Activated CD4-positive, alpha-beta T cell treated with anti-CD3 and anti-CD28 coated beads, Interleukin-2, amount 50 U/mL, for 48 hours (primary cell): ENCODE measurements around the gene FTO.
"Not testable (repeated sequence)": the region's sequence is repeated elsewhere in the genome, so short reads cannot be mapped to it uniquely, and the experiment has no call there.

ENCODE experiments used
- DNase-seq, 2 experiments: peaks; one replicate each; pipeline ENCODE4 v3.0.0-alpha.2; 2020

FTO gene

DNA sequence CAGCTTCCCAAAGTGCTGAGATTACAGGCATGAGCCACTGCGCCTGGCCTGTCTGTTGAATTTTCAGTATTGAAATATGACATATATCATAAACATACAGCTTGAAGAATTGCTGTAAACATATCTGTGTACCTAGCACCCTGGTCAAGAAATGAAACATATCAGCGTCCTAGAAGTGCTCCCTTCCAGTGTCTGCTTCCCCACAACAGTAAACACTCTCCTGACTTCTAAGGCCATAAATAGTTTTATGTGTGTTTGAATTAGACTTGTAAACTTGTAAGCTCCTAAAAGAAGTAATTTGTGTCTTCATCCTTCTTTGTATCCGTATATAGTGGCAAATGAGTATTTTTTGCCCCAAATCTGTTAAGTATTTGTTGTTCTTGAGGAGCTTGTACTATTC lies 132.2 kb downstream of the FTO start:
- DNase-seq = no peak

DNA sequence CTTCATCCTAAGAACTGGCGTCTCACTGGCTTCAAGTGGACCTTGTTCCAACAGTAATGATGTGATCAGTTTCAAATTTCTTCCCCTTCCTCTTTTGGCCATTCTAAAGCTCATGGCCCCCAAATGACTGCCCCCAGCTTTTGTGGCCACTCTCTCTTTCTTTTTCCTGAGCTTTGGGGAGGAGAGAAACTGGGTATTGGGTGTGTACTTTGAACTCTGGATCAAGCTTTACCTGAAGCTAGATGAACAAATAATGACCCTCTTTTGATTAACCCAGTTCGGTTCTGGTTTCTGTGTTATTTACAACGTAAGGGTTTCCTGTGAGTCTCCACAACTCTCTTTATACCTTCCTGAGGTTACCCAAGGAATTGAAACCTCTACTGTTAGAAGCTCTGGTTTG lies 132.7 kb downstream of the FTO start:
- DNase-seq = no peak

DNA sequence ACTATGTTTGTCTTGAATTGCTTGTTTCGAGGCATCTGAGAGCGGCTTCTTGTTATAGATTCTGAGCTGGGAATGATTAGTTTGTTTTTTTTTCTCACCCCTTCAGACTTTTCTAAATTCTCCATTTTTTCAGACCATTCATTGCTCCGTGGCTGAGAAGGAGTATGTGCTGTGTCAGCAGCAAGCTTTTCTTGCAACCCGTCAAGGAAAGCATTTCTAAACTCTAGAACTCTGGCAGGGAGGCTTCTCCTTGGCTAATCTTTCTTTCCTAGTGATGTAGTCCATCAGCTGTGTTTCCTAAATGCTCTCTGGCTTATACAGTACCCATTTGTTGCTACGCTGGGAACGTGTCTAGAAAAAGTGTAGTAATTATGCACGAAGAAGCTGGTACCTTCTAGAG lies 133.5 kb downstream of the FTO start:
- DNase-seq = no peak

DNA sequence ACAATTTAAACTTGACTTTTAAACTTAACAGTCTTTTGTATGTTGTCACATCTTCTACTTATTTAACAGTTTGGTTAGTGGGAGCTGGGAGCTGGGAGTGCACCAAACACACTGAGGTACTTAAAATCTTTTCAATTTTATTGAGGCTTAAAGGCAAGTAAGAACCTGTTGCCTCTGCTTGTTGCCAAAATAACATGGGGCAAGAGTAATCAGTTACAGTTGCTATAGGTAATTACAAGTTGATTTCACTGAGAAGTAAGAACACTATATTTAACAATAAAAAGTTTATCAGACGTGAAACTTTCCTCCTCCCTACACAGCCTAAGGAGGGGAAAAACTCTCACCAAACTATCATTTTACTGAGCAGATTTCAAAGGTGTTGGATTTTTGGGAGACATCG lies 135.2 kb downstream of the FTO start:
- no peak for DNase-seq

DNA sequence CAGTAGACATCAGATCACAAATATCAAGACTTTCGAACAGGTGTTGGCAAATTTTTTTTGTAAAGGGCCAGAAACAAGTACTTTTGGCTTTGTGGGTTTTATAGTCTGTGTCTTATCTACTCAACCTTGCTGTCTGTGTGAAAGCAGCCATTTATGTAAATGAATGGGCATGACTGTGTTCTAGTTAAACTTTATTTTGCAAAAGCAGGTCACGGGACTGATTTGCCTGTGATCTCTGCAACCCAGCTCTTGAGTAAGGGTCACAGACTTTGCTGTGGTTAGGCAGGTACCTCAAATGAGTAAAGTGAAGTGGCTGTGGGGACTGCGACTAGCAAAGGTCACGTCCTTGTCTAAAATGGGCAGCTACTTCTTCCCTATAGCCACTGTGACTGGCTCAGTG lies 136.5 kb downstream of the FTO start:
- DNase-seq = no peak

DNA sequence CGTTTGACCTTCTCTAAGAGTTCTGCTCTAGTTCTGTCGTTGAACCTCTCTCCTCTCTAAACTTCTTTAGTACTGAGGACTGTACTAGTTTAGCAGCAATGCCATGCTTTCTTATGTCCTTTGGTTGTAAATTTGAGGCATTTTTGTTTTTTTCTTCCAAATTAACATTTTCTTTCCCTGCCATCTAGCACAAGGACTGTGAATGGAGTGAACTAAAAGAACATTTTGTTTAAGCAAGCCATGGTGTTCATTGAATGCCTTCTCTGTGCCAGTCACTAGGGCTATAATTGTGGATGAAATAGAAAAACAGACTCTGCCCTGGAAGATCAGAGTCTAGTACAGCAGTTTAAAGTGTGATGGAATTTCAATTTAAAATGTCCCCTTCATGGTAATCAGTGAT lies 137.9 kb downstream of the FTO start:
- DNase-seq = no peak

DNA sequence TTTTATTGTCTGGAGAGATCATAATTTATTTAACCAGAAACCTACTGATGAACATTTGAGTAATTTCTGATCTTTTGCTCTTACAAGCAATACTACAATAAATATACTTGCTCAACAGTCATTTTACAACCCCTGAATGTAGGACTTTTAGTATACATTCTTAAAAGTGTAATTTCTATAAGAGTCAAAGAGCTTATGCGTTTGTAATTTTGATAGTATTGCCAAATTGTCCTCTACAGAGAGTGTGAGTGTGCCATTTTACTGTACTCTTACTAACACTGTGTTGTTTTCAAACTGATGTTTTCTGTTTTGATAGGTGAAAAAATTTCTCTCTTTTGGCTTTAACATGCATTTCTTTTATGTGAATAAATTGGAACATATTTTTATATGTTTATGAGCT lies 139.1 kb downstream of the FTO start:
- DNase-seq = no peak

DNA sequence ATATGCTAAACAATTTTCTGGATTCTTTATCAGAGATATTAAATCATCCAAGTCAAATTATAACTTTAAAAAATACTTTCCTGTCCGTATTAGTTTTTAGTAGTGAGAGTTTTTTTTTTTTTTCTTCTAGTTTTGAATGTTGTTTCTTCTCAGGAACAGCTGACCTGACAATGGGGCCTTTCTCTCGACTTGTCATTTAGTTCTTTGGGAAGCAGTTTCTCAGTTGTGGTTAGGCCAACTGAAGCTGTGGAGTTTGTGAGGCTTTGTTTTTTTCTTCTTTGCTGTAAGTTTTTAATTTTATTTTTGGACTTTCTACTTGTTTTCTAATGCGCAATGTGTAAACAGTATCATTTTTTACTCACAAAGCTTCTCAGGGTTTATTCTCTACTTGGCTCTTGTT lies 140.8 kb downstream of the FTO start:
- no peak for DNase-seq

DNA sequence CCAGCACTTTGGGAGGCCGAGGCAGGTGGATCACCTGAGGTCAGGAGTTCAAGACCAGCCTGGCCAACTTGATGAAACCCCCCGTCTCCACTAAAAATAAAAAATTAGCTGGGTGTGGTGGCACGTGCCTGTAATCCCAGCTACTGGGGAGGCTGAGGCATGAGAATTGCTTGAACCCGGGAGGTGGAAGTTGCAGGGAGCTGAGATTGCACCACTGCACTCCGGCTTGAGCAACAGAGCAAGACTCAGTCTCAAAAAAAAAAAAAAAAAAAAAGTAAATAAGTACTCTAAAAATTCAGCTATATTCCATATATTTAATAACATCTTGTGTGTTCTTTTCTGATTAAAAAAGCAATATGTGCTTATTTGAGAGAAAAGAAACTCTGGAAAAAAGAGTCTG lies 142.6 kb downstream of the FTO start:
- not testable (repeated sequence) for DNase-seq

DNA sequence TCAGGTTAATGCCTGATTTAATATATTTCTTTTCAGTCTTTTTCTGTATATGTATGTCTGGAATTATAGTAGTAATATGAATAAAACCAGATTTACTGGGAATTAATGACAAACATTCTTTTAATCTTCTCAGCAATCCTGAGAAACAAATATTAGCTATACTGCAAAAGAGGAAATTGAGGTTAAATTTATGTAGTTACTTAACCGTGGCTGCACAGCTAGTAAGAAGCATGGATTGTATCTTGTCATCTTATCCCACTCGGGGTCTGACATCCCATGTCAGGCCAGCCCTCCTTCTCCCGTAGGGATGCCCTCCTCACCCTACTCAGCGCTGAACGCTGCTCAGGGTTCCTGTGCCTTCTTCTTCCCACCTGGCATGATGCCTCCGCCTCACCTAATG lies 143.0 kb downstream of the FTO start:
- DNase-seq = no peak

DNA sequence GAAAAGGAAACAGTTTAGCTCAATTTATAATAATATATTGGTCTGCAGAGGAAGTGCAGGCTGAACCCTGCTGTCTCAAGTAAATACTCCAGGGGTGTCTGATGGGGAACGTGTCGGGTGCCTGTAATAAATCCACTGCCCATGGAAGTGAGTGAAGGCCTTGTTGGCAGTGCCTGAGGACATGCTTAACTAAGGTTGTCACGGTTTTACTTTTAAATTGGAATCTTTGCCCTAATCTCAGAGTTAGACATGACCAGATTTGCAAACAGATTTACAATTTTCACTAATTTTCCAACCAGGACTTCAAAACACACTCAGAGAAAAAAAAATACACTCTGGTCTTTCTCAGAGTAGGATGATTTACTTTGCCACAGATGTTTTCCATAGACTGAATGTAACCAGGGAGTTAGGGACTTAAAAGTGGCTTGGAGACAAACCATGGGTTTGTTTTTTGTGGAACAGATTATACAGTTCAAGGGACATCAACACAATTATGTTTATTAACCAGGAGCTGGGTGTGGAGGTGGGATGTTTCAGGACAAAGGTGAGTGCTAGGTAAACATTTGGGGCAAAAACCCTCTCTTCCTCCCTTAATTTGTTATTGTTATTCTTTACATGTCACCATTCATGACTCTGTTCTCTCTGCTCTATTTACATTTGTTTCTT lies 144.5 kb downstream of the FTO start:
- no peak for DNase-seq

DNA sequence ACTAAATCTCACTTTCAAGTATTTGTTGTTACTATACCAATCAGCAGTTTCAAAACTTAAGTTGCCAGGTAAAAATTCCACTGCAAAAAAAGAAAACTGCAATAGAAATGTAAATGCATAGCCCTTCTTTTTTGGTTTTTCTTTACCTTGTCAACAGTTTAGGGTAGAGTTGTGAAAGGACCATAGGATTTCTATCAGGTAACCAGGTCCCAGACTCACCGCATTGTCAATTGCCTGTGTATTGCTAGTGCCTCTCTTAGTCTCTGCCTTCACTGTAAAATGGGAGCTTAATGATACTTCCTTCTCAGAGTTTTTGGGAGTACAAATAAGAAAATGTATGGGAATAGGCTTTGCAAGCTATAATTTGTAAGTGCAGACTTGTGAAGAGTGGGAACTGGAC lies 145.0 kb downstream of the FTO start:
- DNase-seq = no peak

DNA sequence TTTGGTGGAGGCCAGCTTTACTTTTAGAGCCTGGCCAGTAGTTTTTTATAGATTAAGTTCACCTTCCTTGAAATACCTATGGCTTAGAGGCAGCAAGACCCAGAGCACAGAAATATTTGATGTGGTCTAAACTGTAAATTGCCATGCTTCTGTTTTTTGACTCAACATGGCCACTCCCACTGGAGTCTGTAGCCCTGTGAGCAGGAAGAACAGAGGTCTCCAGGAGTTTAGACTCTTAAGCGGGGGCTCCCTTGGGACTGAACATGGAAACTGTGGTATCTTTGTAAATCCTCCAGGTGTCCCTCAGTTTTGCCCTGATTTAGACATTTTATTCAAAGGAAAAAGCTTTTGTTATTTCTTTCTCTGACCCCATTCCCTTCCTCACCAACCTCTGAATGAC lies 145.6 kb downstream of the FTO start:
- no peak for DNase-seq

DNA sequence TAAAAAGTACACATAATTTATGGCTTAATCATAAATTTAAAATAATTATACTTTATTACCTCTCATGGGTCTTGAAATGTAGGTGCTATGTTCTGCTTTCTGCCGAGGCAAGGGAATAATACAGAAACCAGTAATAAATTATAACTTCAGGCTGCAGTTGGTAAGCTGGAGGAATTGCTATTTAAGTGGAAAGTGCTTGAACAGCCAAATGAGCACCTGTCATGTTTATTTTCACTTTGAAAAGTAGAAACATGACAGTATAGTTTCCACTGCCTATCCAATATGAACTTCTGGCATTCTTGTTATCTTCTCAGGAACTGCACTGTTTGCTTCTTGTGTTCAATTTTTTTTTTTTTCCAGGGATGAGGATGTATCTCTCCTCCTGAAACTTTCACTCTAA lies 146.0 kb downstream of the FTO start:
- no peak for DNase-seq

DNA sequence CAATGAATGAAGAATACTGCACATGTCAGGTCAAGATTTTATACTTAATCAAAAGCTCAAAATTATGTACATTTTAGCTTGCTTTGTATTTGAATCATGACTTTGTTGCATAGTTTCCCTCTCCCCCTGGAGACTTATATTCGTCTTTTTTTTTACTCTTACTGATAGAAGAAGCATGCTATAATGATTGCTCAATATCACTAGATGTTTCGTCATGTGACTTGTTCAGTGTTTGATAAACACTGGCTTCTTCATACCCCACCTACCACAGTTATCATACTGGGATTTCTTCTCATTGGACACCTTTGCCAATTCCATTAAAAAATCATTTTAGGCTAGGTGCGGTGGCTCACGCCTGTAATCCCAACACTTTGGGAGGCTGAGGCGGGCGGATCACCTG lies 148.7 kb downstream of the FTO start:
- DNase-seq = no peak

DNA sequence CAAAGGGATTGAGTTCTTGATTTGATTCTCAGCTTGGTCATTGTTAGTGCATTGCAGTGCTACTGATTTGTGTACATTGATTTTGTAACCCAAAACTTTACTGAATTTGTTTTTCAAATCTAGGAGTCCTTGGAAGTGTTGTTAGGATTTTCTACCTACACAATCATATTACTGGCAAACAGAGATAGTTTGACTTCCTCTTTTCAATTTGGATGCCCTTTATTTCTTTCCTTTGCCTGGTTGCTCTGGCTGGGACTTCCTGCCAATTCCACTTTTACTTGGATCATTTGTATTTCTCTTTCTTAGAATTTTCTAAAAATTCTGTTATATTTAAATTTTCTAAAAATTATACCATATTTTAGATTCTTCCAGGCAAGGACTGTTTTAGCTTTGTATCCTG lies 151.1 kb downstream of the FTO start:
- no peak for DNase-seq

DNA sequence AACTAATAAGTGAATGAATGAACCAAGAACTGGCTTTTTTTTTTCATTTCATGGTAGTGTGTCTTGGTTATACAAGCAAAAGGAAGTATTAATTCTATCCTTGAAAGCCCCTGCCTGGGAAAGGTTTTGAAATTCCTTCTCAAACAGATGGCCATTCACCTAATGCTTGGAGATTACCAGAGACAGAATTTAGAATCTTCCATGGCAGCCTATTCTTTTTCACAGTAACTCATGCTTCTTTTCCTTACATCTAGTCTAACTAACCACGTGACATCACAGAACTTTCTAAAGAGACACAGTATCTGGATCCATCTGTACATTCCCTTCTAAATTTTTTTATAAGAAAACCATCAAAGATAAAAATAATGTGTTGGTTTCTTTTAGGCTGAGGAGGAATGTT lies 151.6 kb downstream of the FTO start:
- DNase-seq = no peak

DNA sequence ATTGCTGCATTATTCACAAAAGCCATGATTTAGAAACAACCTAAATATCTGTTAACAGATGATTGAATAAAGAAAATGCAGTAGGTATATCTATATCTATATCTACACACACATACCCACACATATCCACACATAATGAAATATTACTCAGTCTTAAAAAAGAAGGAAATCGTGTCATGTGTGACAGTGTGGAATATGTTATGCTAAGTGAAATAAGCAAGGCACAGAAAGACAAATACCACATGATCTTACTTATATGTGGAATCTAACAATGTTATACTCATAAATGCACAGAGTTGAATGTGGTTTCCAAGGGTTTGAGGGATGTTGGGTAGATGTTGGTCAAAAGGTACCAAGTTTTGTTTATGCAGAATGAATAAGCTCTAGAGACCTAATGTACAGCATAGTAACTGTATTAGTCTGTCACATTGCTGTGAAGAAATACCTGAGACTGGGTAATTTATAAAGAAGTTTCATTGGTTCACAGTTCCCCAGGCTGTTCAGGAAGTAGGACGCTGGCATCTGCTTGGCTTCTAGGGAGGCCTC lies 156.1 kb downstream of the FTO start:
- DNase-seq = no peak

DNA sequence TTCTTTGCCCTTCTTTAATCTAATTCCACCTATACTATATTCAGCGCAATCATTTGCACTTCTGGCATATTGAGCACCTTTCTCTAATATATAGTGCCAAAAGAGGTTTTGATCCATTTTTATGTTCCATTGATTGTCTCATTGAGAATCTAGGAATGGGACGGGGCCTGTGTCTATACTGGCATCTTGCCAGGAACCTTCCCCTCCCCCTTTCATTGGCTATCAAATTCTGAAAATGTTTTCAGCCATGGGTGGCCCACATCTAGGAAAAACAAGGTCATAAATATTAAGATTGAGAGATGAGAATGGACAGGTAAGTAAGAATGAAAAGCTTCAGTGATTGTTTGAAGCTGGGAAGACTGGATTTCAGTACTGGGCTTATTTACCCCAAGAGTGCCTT lies 159.9 kb downstream of the FTO start:
- DNase-seq = no peak

DNA sequence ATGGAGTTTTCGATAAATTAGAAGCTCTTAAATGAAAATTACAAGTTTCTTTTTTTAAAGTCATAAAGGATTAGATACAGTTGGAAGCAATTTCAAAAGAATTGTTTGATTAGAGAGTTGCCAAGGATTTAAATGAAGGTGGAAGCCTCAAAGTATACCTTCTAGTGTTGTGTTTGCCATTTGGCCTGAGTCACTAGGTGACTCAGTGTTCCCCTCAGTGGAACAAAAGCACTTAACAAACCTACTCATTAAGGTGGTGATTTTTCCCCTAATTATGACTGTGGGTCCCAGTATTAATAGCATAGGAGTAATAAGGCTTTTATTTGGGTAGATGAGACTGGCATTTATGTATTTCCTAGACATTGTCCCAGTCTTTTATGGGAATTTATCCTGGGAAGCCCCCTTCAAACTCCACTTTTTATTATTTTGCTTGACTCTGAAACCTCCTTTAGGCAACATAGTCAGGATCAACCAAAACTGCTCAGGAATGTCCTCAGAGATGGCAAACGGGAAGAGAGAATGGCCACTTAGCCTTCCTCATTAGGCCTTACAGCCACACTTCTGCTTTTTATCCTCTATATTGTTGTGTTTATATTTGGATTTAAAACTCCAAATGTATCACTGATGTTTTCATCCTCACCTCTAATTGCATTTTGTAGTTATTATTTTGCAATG lies 161.0 kb downstream of the FTO start:
- no peak for DNase-seq

DNA sequence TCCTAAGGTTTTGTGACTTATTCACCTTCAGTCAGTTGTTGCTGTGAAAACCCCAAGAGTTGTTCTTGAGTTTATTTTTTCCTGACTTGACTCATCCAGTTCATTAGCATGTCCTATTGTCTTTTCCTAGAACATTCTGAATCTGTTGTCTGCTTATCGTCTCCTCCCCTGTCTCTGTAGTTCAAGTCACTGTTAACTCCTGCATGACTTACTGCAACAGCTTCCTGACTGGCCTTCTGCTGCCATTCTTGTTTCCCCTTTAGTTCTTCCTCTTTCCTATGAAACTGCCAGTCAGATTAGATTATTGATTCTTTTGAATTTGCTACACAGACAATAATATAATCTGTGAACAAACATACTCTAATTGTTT lies 161.5 kb downstream of the FTO start:
- DNase-seq = no peak

DNA sequence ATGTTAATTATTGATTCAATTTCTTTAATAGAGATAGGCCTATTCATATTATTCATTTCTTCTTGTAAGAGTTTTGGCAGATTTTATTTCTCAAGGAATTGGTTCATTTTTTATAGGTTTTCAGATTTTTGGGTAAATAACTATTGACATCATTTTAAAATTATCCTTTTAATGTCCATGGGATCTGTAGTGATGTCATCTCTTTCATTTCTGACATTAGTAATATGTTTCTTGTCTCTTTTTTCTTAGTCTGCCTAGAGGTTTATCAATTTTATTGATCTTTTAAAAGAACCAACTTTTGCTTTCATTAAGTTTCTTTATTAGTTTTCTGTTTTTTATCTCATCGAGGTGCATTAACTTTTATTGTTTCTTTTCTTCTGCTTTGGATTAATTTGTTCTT lies 162.6 kb downstream of the FTO start:
- DNase-seq = no peak

DNA sequence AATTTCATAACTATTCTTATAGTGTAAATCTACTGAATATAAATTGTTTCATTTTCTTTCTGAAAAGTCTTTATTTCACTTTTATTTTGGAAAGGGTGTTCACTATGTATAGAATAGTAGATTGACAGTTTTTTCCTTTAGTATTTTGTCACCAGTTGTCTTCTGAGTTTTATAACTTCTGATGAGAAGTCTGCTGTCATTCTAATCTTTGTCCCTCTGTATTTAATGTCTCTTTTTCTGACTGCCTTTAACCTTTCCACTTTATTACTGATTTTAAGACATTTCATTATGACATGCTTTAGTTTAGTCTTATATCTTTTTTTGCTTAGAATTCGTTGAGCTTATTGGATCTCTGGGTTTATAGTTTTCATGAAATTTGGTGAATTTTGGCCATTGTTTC lies 166.9 kb downstream of the FTO start:
- no peak for DNase-seq

DNA sequence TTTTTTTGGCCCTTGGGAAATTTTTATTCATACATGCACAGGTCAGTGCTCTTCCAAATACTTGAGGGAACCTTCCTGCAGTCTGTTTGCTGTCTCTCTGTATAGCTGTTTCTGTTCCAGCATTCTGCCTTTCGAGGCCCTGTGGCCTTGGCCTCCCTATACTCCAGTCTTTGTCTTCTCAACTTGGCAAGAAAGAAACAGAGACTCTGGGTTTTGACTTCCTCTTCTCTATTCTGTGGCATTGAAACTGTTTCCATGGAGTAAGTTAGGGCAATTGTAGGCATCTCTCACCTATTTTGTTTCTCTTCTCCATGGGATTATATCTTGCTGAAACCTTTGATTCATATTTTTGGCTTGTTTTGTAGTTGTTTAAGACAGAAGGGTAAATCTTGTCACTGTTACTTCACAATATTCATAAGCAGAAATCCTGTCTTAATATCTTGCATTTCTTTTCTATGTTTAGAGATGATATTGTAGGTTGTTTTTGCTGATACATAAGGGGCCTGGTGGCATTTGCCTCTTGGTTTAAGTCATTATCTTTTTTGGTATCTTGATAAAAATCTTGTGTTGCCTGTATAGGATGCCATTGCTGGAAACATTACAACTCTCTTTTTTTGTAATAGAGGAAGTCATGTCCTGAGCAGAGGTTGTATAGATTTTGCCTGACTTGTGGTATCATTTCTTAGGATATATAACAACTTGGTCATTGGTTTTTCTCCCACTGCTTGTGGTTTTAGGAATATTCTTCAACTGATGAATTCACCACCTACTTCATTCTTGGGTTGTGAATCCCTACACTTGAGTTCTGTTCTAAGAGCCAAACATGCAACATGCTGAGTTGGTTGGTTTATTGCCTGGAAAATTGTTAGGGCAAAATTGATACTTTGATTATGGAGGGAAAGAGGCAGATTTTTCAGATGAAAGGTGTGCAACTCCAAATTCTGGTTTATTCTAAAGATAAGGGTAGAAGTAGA lies 168.6 kb downstream of the FTO start:
- DNase-seq = no peak
